Esophagus muscularis mucosa (tissue), 4 donors: ENCODE data around the gene ANP32B. TPM values are rescaled to one million over a fixed set of nuclear protein-coding genes. Genes with fewer than 3 reads are reported as not detected.

Source experiments
- DNase-seq: peaks from one replicate; pipeline ENCODE4 v3.0.0-alpha.2; 2017; ENCODE audit errors: extremely low spot score
- H3K27ac ChIP-seq, 4 donors: fragments of 200-600 bp; sonication (generic); replicated peaks in 1 of 4; 1 replicate in 3 of 4; 2 replicates in 1 of 4; pipeline ENCODE4 v1.5.1; 2016 to 2019; ENCODE audit warnings: mild to moderate bottlenecking in 1 of 4
- H3K27me3 ChIP-seq, 4 donors: fragments of 200-600 bp; sonication (generic); one replicate each; pipeline versions ENCODE4 v1.5.1 to v1.6.0; 2016 to 2019
- H3K36me3 ChIP-seq, 4 donors: fragments of 200-600 bp; sonication (generic); one replicate each; pipeline ENCODE4 v1.5.1; 2016 to 2019
- H3K4me1 ChIP-seq, 4 donors: fragments of 200-600 bp; sonication (generic); one replicate each; pipeline ENCODE4 v1.5.1; 2016 to 2019
- H3K4me3 ChIP-seq, 4 donors: fragments of 200-600 bp; sonication (generic); 1 replicate in 2 of 4; 2 replicates in 2 of 4; pipeline ENCODE4 v1.5.1; 2016 to 2019; ENCODE audit warnings: mild to moderate bottlenecking in 4 of 4, moderate library complexity in 1 of 4
- H3K9me3 ChIP-seq, 4 donors: fragments of 200-600 bp; sonication (generic); 1 replicate in 3 of 4; 2 replicates in 1 of 4; pipeline ENCODE4 v1.5.1; 2016 to 2019
- EP300 ChIP-seq: sonication (generic); formaldehyde crosslinking; IDR thresholded peaks from one replicate; pipeline ENCODE4 v1.6.1; 2017; ENCODE audit warnings: antibody characterized with exemption
- POLR2A ChIP-seq: fragments of 450-650 bp; IDR thresholded peaks from one replicate; pipeline ENCODE4 v1.6.1; 2017; ENCODE audit warnings: antibody characterized with exemption, moderate library complexity, mild to moderate bottlenecking, low read depth
- POLR2AphosphoS5 ChIP-seq, 2 donors: sonication (generic); formaldehyde crosslinking; IDR thresholded peaks; one replicate each; pipeline ENCODE4 v1.6.1; 2017; ENCODE audit warnings: antibody characterized with exemption in 2 of 2
- WGBS: methylation state at CpG from one replicate; pipeline ENCODE4 v1.1.5; 2018; 5-methylcytosine and 5-hydroxymethylcytosine counted together
- intact Hi-C: fragments of 100-400 bp; cut with DNase I; formaldehyde crosslinking; loops from one replicate; pipeline ENCODE4 v1.15.1; 2023
- total RNA-seq, 4 donors: library from RNA; depleted of rRNA; stranded (reverse); fragments of >200 nt; gene quantifications; one replicate each; pipeline versions ENCODE4 v1.1.0 to v1.2.1, GENCODE V29; 2016
- TF ChIP-seq, protein P1 (sequence below), 3 experiments: fragments of 200-600 bp in 2 of 3; fragments of 450-650 bp in 1 of 3; sonication (generic) in 2 of 3; IDR thresholded peaks; one replicate each; pipeline ENCODE4 v1.5.1; 2017 to 2019; ENCODE audit warnings: antibody characterized with exemption in 3 of 3, mild to moderate bottlenecking in 2 of 3, moderate library complexity in 1 of 3

Gene ANP32B
- total RNA-seq, 4 donors from 2014 or later = 30.2 to 52.7 (median 39.9) TPM

DNA sequence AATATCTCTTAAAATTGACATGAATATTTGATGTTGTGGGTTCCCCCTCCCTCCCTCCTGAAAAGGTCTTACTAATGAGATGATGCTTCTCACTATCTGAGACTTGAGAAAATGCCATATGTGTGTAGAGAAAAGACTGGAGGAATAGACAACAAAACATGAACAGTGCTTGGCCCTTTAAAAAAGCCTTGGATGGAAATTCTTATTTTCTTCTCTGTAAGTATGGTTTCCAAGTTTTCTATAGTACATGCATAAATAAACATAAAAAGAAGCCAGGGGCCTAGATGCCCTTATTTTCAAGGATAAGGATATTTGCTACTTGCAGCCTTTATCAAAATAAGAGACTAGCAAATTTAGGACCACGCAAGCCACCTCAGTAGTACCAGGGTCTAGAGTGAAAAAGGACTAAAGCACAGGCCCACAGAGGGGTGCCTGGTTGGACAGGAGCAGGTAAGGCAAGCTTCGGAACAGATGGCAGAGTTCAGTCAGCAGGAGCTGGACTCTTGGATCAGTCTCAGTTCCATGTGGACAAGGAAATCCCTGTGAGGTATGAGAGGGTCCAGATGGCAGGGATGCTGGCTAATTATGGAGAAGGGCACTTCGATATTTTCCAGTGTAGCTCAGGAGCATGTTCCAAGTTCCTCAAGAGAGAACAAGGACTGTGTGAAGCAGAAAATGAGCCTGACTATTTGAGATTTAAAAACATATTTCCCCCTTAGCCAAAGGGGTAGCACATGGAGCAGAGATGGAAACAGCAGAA, 4.6 kb upstream of the ANP32B start:
- Histone ChIP-seq H3K4me1 (peaks cover 18 to 34% (median 31%) of the 10 kb centered on the region in 4 donors), H3K27ac (no peak overlapping the region), H3K27me3 (no peaks in the 10 kb centered on the region), H3K4me3 (no peak overlapping the region), H3K9me3 (no peaks in the 10 kb centered on the region), H3K36me3 (no peaks in the 10 kb centered on the region)
- no peak for TF ChIP-seq EP300
- 76% methylated on average over 3 of the region's 3 CpGs for WGBS
- intact Hi-C loops = loop anchor here (5.0 kb wide), 1 partner anchor 54 kb away; no protein-coding TSS in a partner anchor
- no peak for DNase-seq

DNA sequence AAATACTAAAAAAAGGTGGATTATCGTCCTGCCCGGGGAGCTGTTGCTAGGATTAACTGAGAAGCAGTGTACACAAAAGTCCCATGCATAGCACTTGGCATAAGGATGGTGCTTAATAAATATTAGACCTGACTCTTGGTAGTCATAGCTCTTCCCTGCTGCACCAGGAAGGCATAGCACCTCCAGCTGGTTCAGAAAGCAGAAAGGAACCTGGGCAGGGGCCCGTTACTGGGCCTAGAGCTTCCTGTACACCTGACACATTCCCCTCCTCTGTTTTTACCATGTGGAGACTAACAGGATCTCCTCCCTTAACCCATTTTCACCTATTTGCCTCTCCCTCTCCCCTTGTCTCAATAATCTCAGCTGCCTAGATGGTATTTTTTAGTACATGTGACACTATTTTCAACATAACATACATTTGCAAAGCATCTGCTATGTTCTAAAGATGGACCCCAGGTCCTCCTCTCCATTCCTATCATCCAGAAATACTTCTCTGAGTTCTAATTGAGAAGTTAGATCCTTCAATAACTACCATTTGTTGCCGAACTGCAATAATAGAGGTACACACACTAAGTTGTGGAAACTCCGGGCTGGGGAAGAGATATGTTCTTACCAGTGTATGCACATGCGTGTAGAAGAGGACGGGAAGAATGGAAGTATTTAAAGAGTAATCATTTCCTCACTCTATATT, 3.2 kb upstream of the ANP32B start:
- H3K27me3 ChIP-seq = no peaks in the 10 kb centered on the region
- H3K9me3 ChIP-seq = no peaks in the 10 kb centered on the region
- DNase-seq = no peak
- peaks cover 18 to 36% (median 33%) of the 10 kb centered on the region in 4 donors for H3K4me1 ChIP-seq
- peak overlapping the region in 2 of 4 donors; percentile 99 for H3K27ac ChIP-seq
- TF ChIP-seq EP300 (no peak), POLR2A (no peak), POLR2AphosphoS5 (IDR thresholded peaks at IDR 0.05) (no peak)
- TF ChIP-seq, protein P1, sequence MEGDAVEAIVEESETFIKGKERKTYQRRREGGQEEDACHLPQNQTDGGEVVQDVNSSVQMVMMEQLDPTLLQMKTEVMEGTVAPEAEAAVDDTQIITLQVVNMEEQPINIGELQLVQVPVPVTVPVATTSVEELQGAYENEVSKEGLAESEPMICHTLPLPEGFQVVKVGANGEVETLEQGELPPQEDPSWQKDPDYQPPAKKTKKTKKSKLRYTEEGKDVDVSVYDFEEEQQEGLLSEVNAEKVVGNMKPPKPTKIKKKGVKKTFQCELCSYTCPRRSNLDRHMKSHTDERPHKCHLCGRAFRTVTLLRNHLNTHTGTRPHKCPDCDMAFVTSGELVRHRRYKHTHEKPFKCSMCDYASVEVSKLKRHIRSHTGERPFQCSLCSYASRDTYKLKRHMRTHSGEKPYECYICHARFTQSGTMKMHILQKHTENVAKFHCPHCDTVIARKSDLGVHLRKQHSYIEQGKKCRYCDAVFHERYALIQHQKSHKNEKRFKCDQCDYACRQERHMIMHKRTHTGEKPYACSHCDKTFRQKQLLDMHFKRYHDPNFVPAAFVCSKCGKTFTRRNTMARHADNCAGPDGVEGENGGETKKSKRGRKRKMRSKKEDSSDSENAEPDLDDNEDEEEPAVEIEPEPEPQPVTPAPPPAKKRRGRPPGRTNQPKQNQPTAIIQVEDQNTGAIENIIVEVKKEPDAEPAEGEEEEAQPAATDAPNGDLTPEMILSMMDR (IDR thresholded peaks at IDR 0.05) = no peak
- no peaks in the 10 kb centered on the region for H3K36me3 ChIP-seq
- 74% methylated on average over 7 of the region's 7 CpGs for WGBS
- intact Hi-C loops = loop anchor here (5.0 kb wide), 2 partner anchors 52 to 277 kb away; partner anchors contain the start of gene TBC1D2
- H3K4me3 ChIP-seq = no peak overlapping the region

DNA sequence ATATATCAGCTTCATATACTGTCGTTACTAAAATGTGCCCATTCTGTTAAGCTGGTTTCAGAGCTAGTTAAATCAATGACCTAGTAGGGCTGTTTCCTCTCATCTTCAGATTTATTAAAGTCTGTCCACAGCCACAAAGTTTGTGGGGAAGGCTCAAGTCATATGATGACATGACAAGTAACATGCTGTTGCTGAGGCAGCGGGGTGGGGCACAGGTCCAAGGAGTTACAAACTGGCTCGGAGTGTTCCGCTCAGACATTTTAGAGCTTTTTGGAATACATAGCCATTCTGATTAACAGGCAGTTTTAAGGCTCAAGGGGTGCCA, 2.7 kb upstream of the ANP32B start:
- Histone ChIP-seq H3K27me3 (no peaks in the 10 kb centered on the region), H3K4me3 (no peak overlapping the region), H3K9me3 (no peaks in the 10 kb centered on the region), H3K4me1 (peaks cover 22 to 42% (median 38%) of the 10 kb centered on the region in 4 donors), H3K36me3 (no peaks in the 10 kb centered on the region), H3K27ac (peak overlapping the region; percentile 46 to 99 (median 78))
- no peak for DNase-seq
- WGBS = 69% methylated on average over 4 of the region's 4 CpGs
- intact Hi-C loops = loop anchor here (5.0 kb wide), 1 partner anchor 277 kb away; the partner anchor contains the start of gene TBC1D2
- TF ChIP-seq EP300 (no peak), POLR2AphosphoS5 (IDR thresholded peaks at IDR 0.05) (no peak), POLR2A (no peak)
- TF ChIP-seq, protein P1 (IDR thresholded peaks at IDR 0.05) = no peak

DNA sequence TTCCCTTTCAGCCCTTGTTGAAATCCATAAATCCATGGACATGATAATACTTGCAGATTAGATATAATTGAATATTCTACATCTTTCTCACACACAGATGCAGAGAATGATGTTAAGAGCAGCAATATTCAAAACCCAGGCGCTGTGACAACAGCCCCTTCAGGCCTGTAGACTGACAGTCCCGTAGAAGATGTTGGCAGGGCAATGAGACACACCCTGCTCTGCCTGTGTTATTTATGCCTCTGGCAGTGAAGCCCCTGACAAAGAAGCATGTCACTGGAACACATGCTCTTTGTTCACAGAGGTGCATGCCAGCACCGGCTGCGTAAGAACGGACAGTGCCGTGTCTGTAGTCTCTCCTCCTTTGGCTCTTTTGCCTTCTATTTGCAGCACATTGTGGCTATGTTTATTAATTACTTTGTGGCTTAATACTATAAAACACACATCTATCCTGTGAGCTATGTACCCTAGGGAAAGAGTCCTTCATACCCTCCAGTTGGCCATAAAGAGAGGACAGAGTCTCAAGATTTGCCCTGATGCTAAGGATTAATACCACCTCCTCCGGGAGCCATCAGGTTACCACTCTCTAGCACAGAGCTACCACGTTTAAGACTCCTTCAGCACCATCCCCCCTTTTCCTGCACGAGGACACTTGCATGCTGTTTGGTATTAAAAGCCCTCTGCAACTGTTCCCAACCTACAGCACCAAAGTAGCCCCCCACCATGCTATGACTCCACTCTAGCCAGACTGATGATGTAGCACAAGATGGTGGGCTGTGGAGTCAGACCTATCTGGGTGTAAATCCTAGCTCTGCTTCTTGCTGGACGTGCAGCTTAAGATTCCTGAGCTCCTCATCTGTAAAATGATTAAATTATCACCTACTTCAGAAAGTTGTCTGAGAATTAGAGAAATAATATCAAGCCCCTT, 2.0 kb upstream of the ANP32B start:
- no peaks in the 10 kb centered on the region for H3K9me3 ChIP-seq
- peak overlapping the region; percentile 46 to 99 (median 78) for H3K27ac ChIP-seq
- H3K36me3 ChIP-seq = no peaks in the 10 kb centered on the region
- TF ChIP-seq POLR2A = no peak
- peak in 1 of 2 donors; percentile 44 for TF ChIP-seq POLR2AphosphoS5 (IDR thresholded peaks at IDR 0.05)
- TF ChIP-seq, protein P1 (IDR thresholded peaks at IDR 0.05) = no peak
- TF ChIP-seq EP300 = no peak
- whole genome bisulfite sequencing = 64% methylated on average over 10 of the region's 10 CpGs
- no peaks in the 10 kb centered on the region for H3K27me3 ChIP-seq
- H3K4me1 ChIP-seq = peaks cover 30 to 49% (median 45%) of the 10 kb centered on the region in 4 donors
- DNase-seq = no peak
- intact Hi-C loops = loop anchor here (5.0 kb wide), 1 partner anchor 276 kb away; the partner anchor contains the start of gene TBC1D2
- H3K4me3 ChIP-seq = no peak overlapping the region
